GM21825 (cell line): ENCODE results near the gene TMEM63A.

Experiments used
- ATAC-seq: cut with Tn5 transposase; IDR thresholded peaks from one replicate; pipeline ENCODE4 v1.9.1; 2021; ENCODE audit warnings: mild to moderate bottlenecking, moderate library complexity; ENCODE audit not compliant: unreplicated experiment

Gene TMEM63A

DNA sequence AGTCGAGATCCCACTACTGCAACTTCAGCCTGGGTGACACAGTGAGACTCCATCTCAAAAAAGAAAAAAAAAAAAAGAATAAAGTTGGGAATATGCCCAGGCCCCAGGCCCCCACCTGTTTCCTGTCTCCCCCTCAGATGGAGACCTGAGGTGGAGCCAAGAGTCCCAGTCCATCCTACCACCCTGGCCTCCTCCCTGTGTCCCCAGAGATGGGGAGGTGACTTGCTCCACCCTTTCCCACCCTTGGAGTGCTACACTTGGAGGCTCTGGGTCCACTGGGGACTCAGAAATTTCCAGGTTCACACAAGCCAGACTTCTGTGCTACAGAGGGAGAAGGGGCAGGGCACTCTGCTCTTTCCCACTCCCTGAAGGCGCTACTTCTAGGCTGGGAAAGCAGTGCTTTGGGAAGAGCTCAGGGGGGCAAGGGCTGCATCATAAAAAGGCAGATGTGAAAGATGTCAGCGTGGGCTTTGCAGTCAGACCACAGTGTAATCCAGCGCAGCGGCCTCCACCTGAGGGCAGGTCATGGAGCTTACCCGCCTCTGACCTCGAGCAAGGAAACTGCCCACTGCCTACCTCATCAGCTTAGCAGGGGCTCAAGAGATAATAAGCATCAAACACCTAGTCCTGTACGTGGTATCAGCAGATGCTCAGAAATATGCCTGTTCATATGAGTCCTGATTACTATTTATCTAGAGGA, 13.4 kb downstream of the TMEM63A start:
- ATAC-seq, result no peak

DNA sequence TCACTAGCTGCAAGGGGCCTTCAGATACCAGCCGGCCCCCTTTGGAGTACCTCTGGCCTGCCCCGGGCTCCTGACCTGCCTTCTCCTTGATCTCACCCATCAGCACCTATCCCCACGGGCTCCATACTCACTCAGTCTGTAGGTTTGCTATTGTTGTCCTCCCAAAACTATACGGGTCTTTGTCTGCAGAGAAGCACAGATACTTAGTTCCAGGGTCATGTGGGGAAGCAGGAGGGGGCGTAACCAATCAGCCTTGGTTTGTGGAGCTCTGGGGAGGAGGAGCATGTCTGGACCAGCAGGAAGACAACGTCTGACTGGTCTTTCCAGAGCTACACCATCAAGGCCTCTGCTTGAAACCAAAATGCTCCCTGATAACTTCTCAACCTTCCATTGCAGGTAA, 15.2 kb downstream of the TMEM63A start:
- ATAC-seq, result no peak

DNA sequence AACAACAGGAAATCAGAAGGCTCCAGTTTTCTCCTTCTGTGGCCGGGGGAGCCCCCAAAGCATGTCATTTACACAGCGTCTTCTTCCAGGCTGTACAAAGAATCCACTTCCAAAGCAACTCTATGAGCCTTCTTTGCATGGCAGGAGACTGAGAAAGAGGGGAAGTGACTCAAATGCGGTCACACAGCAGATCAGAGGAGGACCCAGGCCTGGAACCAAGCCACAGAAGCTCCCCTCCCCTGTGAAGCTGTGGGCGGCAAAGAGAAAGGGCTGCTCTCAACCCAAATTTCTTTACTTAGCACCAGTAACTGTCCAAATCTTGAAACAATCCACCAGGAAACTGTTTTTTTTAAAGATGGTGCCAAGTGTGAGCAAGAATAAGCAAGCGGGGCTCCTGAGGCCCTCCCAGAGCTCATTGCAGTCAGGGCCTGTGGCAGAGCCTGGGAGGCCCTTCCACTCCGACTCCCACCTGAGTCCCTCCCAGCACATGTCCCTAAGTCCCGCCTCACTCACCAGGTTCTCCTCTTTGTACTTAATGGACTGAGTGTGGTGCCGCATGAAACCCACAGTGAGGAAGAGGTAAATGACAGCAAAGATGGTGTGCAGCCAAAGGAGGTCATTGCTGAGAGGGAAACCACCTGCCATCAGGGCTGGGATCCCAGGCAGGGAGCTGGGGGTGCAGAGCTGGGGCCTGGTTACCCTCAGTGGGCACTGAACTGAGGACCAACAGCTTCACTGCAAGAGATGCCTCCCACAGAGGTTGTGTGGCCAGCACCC, 15.9 kb downstream of the TMEM63A start:
- ATAC-seq, result no peak

DNA sequence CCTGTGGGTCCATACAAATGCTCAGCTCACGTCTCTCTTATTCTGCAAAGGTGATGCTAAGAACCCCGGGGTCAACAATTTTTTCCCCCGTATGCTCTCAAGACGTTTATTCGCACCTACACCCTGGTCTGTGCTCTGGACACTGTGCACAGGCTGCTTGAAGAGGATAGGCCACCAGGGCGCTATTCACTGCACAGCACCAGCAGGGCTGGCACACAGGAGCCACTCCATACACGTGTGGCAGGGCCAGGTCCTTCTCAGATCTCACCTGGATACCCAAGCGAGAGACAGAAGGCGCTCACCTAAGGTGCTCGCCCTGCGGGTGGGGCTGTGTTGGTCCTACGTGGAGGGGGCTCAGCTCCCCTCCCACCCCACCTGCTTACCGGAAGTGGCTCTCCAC, 16.7 kb downstream of the TMEM63A start:
- ATAC-seq, result no peak

DNA sequence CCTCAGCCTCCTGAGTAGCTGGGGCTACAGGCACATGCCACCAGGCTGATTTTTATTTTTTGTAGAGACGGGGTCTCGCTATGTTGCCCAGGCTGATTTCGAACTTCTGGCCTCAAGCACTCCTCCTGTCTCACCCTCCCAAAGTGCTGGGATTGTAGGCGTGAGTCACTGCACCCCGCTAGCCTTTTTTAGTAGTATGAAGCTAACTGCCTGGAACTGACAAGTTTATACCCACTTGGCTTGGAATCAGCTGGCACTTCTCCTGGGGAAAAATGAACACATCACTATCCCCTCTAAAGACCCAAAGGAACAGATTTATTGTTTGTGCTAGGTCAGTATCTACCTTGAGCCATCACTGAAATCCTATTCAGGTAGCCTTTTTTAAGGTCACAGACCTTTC, 19.0 kb downstream of the TMEM63A start:
- no peak for ATAC-seq

DNA sequence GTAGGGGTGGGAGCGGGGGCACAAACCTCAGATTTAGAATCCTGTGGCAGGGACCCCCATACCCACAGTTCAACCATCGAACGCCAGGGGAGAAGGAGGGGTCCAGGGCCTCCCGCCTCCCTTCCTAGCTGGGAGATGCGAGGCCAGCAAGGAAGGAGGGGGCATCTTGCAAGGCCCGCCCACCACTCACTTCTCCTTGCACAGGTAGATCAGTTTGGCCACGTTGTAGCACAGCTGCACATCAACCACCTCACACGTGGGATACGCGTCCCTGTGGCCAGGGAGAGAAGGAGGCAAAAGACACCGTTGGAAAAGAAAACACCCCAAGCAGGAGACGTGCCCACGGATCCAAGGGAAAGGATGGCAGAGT, 19.6 kb downstream of the TMEM63A start:
- no peak for ATAC-seq

DNA sequence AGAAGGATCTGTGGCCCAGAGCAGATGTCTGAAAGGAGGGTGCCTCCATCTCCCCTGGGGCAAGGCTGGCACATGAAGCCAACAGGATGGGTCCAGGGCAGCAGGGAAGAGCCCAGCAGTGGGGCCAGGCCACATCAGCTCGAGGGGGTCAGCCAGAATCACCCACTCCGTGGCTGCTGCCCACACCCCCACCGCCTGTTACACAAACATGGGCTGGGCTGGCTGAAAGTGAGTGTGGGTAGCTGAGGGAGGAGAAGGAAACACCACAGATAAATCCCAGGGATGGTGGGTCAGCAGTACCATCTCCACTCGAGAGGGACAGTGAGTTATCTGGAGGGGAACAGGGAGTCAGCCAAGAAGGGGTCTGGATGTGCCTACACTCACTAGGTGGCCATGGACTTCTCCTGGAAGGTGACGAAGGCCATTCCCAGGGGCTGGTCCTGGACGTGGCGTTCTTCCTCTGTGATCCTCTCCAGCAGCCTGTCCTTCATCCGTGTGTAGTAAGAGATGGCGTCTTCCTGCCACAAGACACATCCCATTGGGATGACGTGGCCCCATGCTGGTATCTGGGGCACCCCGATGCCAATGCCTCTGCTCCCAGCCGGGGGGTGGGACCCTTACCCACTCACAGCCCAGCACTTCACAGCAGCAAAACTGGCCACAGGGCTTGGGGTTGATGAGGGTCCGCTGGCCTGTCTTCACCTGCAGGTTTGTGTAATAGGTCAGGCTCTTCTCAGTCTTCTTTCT, 20.2 kb downstream of the TMEM63A start:
- no peak for ATAC-seq

DNA sequence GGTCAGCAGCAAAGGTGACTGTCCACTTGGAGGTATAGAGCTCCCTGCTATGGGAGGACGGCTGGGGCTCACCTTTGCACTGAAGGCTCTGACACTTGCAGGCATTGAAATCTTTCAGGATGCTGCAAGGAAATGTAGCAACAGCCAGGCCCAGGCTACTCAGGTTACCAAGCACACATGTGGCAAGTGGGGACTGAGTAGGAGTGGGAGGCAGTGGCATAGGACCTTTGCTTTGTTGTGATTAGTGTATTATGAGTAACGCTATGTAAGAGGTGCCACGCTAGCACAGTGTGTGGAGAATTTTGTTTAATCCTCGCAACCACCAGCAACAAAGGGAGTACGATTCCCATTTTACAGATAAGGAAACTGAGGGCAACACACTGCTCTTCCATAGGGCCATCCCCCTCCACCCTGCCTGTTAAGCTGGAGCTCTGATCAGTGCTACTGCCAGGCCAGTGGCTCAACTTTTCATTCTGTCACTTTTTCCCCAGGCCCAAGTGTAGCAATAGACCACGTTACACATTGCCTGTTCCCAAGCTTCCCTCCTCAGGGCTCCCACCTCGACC, 21.2 kb downstream of the TMEM63A start:
- no peak for ATAC-seq

DNA sequence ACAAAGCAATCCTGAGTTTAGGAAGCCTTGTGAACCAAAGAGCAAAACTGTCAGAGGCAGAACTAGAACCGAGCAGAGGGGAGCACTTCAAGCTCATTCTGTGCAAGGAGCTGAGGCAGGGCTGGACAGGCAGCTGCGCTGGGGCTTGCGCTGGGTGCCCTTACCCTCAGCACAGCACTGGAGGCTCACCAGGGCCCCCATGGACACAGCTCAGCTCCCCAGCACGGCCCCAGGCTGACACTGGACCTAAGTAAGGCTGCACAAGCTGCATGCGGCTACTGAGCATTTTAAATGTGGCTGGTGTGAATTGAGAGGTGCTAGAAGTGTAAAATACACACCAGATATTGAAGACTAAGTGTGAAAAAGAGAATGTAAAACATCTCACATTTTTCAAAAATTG, 22.1 kb downstream of the TMEM63A start:
- no peak for ATAC-seq

DNA sequence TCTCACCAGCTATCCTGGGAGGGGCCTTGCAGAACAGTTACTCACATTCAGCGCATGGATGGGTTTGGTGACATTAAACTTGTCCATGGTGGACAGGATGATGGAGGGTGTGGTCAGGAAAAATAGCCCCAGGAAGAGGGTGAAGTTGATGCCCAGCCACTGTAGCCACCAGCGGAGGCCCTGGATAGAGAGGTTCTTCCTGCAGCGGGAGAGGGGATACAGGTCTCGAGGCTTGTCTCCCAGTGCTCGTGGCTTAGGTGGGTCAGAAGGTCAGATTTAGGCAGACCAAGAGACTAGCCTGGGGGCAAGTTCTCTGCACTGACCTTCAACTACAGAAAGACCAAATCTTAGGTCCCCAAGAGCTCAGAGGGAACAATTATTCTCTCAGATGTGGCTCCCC, 23.0 kb downstream of the TMEM63A start:
- no peak for ATAC-seq

DNA sequence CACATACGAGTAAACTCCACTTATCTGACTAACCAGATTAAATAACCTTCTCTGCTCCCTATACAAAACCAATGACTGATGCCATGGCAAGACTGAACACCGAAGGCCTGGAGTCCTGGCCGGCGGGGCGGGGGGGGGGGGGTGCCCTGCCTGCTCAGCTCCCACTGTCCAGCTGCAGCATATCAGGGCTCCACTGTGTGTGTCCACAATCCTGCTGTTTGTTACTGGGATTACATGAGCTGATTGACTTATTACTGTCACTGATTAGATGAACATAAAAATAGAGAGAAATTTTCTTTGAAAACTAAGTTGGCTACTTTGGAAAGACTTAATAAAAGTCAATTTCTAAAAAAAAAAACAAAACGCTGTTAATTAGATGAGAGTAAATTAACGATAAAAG, 24.9 kb downstream of the TMEM63A start:
- no peak for ATAC-seq

DNA sequence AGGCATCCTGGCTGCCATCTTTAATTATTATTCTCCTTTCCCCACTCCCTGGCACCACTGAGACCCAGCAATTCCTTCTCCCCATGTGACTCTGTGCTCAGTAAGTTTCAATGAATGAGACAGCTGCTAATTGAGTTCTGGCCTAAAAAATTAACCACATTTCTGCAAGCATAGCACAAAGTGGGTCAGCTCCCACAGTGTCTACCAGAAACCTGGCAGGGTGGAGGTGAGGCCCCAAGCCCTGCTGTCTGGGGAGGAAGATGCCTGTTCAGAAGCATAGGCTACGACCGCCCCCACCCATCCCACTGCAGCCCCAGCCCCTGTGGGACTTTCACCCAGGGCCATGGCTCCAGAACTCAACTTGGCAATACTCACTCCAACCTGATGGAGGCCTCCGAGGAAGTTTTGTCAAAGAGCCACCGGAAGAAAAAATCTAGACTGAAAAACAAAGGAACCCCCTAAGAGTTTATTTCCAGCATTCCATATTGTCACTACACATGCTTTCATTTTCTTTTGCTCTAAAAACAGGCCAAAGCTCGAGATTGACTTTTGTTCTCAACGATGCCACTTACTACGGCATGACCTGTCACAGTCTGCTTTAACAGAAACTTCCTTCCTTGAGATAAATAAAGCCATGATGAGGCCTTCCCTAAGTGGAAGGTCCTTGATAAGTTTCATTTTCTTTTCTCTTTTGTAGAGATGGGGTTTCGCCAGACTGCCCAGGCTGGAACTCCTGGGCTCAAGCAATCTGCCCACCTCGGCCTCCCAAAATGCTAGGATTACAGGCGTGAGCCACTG, 26.5 kb downstream of the TMEM63A start:
- ATAC-seq, result no peak

DNA sequence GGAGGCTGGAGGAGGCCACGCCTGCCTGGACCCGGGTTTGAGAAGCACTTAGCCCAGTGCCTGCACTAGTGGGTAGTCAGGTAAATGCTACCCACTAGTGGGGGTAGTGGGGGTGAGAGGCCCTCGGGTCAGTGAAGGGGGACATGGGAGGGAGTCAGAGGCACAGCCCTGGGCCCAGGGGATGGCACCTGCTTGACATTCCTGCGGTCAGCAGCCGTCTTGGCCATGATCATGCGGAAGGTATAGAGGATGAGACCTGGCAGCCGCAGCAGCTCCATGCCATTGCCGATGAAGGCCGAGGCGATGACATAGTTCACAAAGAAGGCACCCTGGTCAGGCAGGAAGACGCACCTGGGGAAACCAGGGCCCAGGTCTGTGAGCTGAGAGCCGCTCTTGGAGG, 28.7 kb downstream of the TMEM63A start:
- no peak for ATAC-seq

DNA sequence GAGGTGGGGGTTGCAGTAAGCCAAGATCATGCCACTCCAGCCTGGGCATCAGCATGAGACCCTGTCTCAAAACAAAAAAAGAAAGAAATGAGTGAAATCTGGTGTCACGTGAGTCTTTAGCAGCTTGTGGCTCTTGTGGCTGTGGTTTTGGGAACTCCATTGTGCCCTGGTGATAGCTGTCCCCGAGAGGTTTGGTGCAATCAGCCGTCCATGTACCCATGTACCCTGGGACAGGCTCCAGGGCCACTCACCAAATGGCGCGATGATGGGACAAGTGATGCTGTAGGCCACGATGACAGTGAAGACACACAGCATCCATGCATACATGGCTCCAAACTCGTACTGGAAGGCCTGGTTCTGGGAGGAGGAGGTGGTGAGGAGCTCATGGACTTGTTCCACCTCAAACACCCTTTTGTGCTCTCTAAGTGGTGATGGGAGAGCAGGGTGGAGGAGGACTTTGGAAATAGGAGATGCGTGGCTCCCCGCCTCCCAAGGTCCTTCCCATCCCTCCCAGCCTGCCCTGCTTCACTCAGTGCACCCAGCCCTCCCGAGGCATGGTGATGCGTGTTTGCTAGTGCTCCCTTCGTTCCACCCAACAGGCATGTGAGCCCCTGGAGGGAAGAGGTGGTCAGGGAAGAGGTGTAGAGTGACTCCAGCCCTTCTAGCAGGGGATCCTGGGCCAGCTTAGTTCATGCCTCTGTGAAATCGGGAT, 29.6 kb downstream of the TMEM63A start:
- no peak for ATAC-seq

DNA sequence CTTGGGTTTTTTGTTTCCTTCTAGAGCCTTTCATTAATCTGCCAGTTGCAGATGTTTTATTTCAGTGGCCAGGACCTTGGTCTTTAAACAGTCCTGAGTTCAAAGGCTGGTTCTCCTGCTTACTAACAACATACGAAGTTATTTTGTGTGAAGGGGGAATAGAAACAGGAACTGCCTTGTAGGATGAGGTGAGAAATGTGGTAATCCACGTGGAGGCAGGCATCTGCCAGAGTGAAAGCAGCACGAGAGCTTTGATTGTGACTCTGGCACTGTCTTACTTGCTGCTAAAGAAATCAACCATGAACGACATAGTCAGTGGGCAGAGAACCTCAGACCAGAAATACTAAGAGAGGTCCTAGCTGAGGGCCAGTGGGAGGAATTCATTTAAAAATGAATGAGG, 30.4 kb downstream of the TMEM63A start:
- peak; percentile 47 for ATAC-seq

DNA sequence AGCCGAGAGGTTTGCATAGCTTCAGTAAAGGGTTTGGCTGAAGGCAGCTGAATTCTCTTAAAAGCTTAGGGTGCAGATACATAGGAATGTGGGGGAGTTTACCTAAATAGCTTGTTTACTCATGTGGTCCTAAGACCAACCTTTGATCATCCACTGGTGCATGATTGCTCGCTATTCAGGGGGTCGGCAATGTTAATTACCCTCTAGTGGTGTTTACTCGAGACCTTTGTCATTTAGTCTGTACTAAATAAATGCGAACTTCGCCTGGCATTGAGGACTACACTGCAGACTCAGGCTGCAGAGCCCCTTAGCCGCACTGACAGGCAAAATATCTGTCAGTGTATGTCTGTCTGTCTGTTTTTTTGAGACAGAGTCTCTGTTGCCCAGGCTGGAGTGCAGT, 31.8 kb downstream of the TMEM63A start:
- no peak for ATAC-seq

DNA sequence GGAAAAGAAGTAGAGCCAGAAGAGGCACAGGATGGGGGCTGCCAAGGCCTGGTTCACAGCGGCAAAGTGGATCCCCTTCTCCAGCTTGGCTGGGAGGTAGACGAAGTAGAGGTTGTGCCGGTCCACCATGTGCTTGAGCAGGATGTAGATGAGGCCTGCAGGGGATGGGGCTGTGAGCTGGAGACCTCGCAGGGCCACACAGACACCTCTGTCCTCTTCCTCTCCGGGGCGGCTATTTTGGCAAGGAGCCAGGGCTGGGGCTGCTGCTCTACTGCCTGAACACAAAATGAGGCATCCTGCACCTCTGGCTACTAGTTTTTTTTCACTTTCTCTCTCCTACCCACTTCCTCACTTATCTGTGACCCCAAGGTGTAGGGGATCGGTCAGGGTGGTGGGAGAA, 32.3 kb downstream of the TMEM63A start:
- no peak for ATAC-seq

DNA sequence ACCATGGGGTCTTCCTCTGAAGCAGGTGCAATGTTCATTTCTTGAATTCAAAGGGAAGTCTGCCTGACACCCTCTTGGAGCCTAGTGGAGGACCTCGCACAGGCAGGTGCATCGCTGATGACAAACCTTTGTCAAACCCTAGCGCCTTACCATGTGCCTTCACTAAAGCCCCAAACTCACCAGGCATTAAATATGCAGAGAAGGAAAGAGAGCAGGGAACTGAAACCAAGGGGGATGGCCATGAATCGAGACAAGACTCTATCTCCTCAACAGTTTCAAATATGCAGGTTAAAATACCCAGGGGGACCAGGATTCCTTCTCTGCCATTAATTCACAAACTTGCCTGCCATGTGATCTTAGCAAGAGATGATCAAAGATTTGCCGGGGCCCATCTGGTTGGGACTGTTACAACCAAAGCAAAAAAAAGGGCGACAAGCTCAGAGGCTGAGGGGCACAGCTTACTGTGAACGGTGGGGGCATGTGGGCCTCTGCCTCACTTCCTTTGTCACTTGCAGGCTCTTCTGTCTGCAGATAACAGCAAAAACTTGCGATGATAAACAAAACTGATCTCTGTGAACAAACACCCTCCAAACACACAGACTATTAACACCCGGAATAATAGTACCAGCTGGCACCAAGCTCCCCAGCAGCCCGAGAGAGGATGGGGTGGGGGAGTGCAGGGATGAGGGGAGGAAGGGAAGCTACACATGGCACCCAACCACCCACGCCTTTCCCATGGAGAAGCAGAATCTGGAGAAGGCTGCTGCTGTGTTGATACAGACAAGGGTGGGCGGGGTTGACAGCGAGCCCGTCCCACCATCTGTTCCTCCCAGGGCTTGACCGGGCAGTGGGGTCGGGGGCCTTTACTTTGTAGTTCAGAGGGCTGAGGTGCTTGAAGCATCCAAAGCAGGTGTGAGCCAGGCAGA, 33.9 kb downstream of the TMEM63A start:
- peak; percentile 67 for ATAC-seq

DNA sequence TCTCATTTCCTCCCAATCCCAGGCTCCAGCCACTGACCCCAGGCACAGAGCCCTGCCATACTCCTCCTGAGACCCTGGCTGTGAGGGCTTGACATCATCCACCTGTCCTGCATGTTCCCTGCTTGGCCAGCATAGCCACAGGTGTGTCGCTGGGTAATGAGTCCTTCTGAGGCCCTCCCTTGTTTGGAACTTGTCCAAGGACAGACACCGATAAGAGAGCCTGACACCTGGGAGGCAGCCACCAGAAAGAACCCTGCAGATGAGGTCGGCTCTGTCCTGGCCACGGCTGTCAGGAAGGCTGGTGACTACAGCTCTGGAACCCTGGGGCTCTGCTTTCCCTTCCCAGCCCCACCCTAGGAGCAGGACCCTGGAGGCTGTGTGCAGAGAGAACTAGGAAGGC, 34.6 kb downstream of the TMEM63A start:
- peak; percentile 2 for ATAC-seq
